GM12878 (cell line): ENCODE measurements around the gene INTS6. TPM values are rescaled to one million over a fixed set of nuclear protein-coding genes. Genes with fewer than 3 reads are reported as not detected.

Experiments used
- ATAC-seq: fragments of 200-7000 bp; cut with Tn5 transposase; 3 replicates; pipeline ENCODE4 v1.9.1; 2020; ENCODE audit warnings: mild to moderate bottlenecking, moderate library complexity
- BruUV-seq: library from RNA; stranded (reverse); fragments of 400-500 nt; replicated peaks from 2 replicates; lab custom pipeline; 2021; lab: Mats Ljungman, UMichigan
- CTCF ChIA-PET: fragments of 300-600 bp; sonication (Branson Sonifier 250); formaldehyde crosslinking; extraction: SDS; loops from one replicate; lab custom pipeline; 2021; ENCODE audit warnings: inconsistent platforms; lab: Yijun Ruan, JAX
- POLR2A ChIA-PET: fragments of 350-600 bp; formaldehyde crosslinking; extraction: SDS; loops from one replicate; lab custom pipeline; 2021; ENCODE audit warnings: inconsistent platforms; lab: Charles Lee
- RAD21 ChIA-PET: fragments of 300-600 bp; sonication (Branson Sonifier 250); formaldehyde crosslinking; loops from one replicate; lab custom pipeline; 2023; ENCODE audit warnings: antibody characterized with exemption; ENCODE audit not compliant: unreplicated experiment; lab: Charles Lee
- SMC1A ChIA-PET: fragments of 300-600 bp; sonication (Branson Sonifier 250); formaldehyde crosslinking; loops from one replicate; lab custom pipeline; 2023; ENCODE audit not compliant: unreplicated experiment, uncharacterized antibody; lab: Charles Lee
- DNase-seq: peaks from one replicate; pipeline ENCODE4 v3.0.0-alpha.2; 2011; ENCODE audit warnings: low read depth, low spot score
- FAIRE-seq: peaks from 3 replicates; lab custom pipeline; 2011; peaks lifted over from hg19 to GRCh38; lab: Jason Lieb, UNC
- H2AFZ ChIP-seq: 2 replicates; pipeline ENCODE4 v1.6.0; 2011; ENCODE audit warnings: low read depth, low read length, control low read depth; ENCODE audit not compliant: control insufficient read depth
- H3K27ac ChIP-seq: 2 replicates; pipeline ENCODE4 v1.5.1; 2011; ENCODE audit warnings: control low read depth; ENCODE audit not compliant: control insufficient read depth, insufficient read depth
- H3K27me3 ChIP-seq, 2 experiments: replicated peaks in 1 of 2; 2 replicates each; pipeline versions ENCODE4 v1.6.0 to v1.6.1; 2011; ENCODE audit warnings: low read length in 1 of 2; ENCODE audit not compliant: control insufficient read depth in 2 of 2, insufficient read depth in 2 of 2
- H3K36me3 ChIP-seq, 2 experiments: 2 replicates each; pipeline ENCODE4 v1.5.1; 2011; ENCODE audit warnings: low read length in 1 of 2; ENCODE audit not compliant: control insufficient read depth in 2 of 2, insufficient read depth in 2 of 2
- H3K4me1 ChIP-seq: 2 replicates; pipeline ENCODE4 v1.6.1; 2011; ENCODE audit warnings: mild to moderate bottlenecking, low read length, moderate library complexity, mixed read lengths; ENCODE audit not compliant: control insufficient read depth, insufficient read depth
- H3K4me2 ChIP-seq: 2 replicates; pipeline ENCODE4 v1.6.0; 2011; ENCODE audit warnings: control low read depth; ENCODE audit not compliant: control insufficient read depth, insufficient read depth
- H3K4me3 ChIP-seq: fragments of 200-600 bp; sonication (generic); 2 replicates; pipeline ENCODE4 v1.5.1; 2016
- H3K79me2 ChIP-seq: 2 replicates; pipeline ENCODE4 v1.6.0; 2011; ENCODE audit warnings: low read length; ENCODE audit not compliant: control insufficient read depth, insufficient read depth
- H3K9ac ChIP-seq: 2 replicates; pipeline ENCODE4 v1.8.0; 2011; ENCODE audit warnings: low read length, control low read depth, mixed read lengths; ENCODE audit not compliant: control insufficient read depth, insufficient read depth
- H3K9me3 ChIP-seq: replicated peaks from 3 replicates; pipeline ENCODE4 v1.5.1; 2011; ENCODE audit warnings: mild to moderate bottlenecking, low read length; ENCODE audit not compliant: control insufficient read depth, insufficient read depth
- H4K20me1 ChIP-seq: 2 replicates; pipeline ENCODE4 v1.6.0; 2011; ENCODE audit not compliant: control insufficient read depth, insufficient read depth
- BCL11A ChIP-seq: IDR thresholded peaks from 2 replicates; pipeline ENCODE4 v1.6.1; 2011; ENCODE audit warnings: low read depth, low read length
- CHD4 ChIP-seq: fragments of 200-600 bp; sonication (generic); IDR thresholded peaks from 2 replicates; pipeline ENCODE4 v1.6.1; 2016; ENCODE audit warnings: mild to moderate bottlenecking
- CREM ChIP-seq: IDR thresholded peaks from 2 replicates; pipeline ENCODE4 v1.6.1; 2014; ENCODE audit warnings: antibody characterized with exemption, low read depth
- EGR1 ChIP-seq, 2 experiments: IDR thresholded peaks; 1 replicate in 1 of 2; 2 replicates in 1 of 2; pipeline ENCODE4 v1.6.1; 2011 to 2012; ENCODE audit warnings: low read depth in 2 of 2, low read length in 2 of 2, borderline replicate concordance in 1 of 2, mild to moderate bottlenecking in 1 of 2, moderate library complexity in 1 of 2
- ESRRA ChIP-seq: IDR thresholded peaks from 2 replicates; pipeline ENCODE4 v1.6.1; 2012; ENCODE audit warnings: mild to moderate bottlenecking, low read length, improper control_type of control experiment
- MAX ChIP-seq: IDR thresholded peaks from 2 replicates; pipeline ENCODE4 v1.6.1; 2012; ENCODE audit warnings: low read depth, low read length, improper control_type of control experiment
- MEF2A ChIP-seq: IDR thresholded peaks from 2 replicates; pipeline ENCODE4 v1.6.1; 2011; ENCODE audit warnings: low read depth, mild to moderate bottlenecking, low read length, moderate library complexity; ENCODE audit not compliant: insufficient read depth
- MLLT1 ChIP-seq: fragments of 450-650 bp; IDR thresholded peaks from 2 replicates; pipeline ENCODE4 v1.6.1; 2016; ENCODE audit warnings: mild to moderate bottlenecking
- NKRF ChIP-seq: fragments of 450-650 bp; conservative IDR thresholded peaks from 2 replicates; pipeline ENCODE4 v1.6.1; 2017; ENCODE audit warnings: mild to moderate bottlenecking, moderate library complexity
- POLR2AphosphoS2 ChIP-seq: IDR thresholded peaks from 2 replicates; pipeline ENCODE4 v1.6.1; 2011; ENCODE audit warnings: low read depth, mild to moderate bottlenecking, low read length, improper control_type of control experiment, moderate library complexity
- RUNX3 ChIP-seq: IDR thresholded peaks from 2 replicates; pipeline ENCODE4 v1.6.1; 2012; ENCODE audit warnings: low read length, inconsistent platforms
- SIN3A ChIP-seq: IDR thresholded peaks from 2 replicates; pipeline ENCODE4 v1.6.1; 2012; ENCODE audit warnings: low read depth, low read length, improper control_type of control experiment
- TCF7 ChIP-seq: IDR thresholded peaks from 2 replicates; pipeline ENCODE4 v1.6.1; 2014; ENCODE audit warnings: antibody characterized with exemption, borderline replicate concordance
- USF2 ChIP-seq: IDR thresholded peaks from 2 replicates; pipeline ENCODE4 v1.6.1; 2011; ENCODE audit warnings: low read depth, low read length, improper control_type of control experiment, borderline replicate concordance
- ZBED1 ChIP-seq: IDR thresholded peaks from 2 replicates; pipeline ENCODE4 v1.6.1; 2016; ENCODE audit warnings: borderline replicate concordance
- ZBTB4 ChIP-seq: fragments of 450-650 bp; formaldehyde crosslinking; IDR thresholded peaks from 2 replicates; pipeline ENCODE4 v1.4.0; 2022; ENCODE audit warnings: mild to moderate bottlenecking, moderate library complexity
- ZNF217 ChIP-seq: fragments of 450-650 bp; IDR thresholded peaks from 2 replicates; pipeline ENCODE4 v1.6.1; 2017; ENCODE audit warnings: antibody characterized with exemption, mild to moderate bottlenecking
- WGBS: methylation state at CpG from one replicate; pipeline ENCODE4 v1.1.6; 2016; ENCODE audit warnings: low lambda C conversion rate; ENCODE audit not compliant: insufficient replicate concordance, insufficient coverage; ENCODE audit errors: missing lambda C conversion rate; 5-methylcytosine and 5-hydroxymethylcytosine counted together
- in situ Hi-C: fragments of 300-500 bp; cut with MboI; formaldehyde crosslinking; loops from 9 replicates; pipeline ENCODE4 v1.14.3; 2018; ENCODE audit warnings: mixed read lengths
- intact Hi-C: fragments of 100-400 bp; cut with micrococcal nuclease; formaldehyde crosslinking; loops from one replicate; pipeline ENCODE4 v1.14.2; 2022; ENCODE audit not compliant: unreplicated experiment
- polyA plus RNA-seq, 11 experiments: library from polyadenylated mRNA; depleted of rRNA in 4 of 11; unstranded in 6 of 11; stranded (reverse) in 5 of 11; fragments of >200 nt; fragmentation: Nextera tagmentation in 4 of 11; fragmentation: Illumina TruSeq in 1 of 11; extraction: Ambion mirVana in 4 of 11; extraction: Trizol in 1 of 11; gene quantifications; 1 replicate in 1 of 11; 2 replicates in 10 of 11; pipeline versions ENCODE4 v1.2.1 to v1.2.3, GENCODE V29; 2011 to 2016; ENCODE audit warnings: inconsistent platforms in 2 of 11, missing spikeins in 2 of 11, low read depth in 1 of 11
- total RNA-seq, 4 experiments: library from RNA; depleted of rRNA in 3 of 4; stranded (reverse); fragments of >200 nt in 3 of 4; fragmentation: Illumina TruSeq in 1 of 4; extraction: Trizol in 1 of 4; gene quantifications; 2 replicates each; pipeline versions ENCODE4 v1.2.1 to v1.2.3, GENCODE V29; 2013 to 2021

INTS6 gene
- total and polyA plus RNA-seq, 10 of the 15 experiments (the other 5 are each of a cell fraction or from before 2014, with no cell fraction given) = 7.2 to 57.7 (median 30.9) TPM

GRCh38 chr13:51339354-51339753, 113.5 kb downstream of the INTS6 start, which contains the start of gene SERPINE3 (continued):
- TF ChIP-seq NKRF = no peak
- no peak for TF ChIP-seq CREM
- no peak for TF ChIP-seq BCL11A
- no peak for TF ChIP-seq CHD4
- TF ChIP-seq ZBED1 = no peak
- TF ChIP-seq ZNF217 = no peak
- TF ChIP-seq RUNX3 = no peak
- TF ChIP-seq TCF7 = no peak
- TF ChIP-seq MLLT1 = no peak
- no peak for TF ChIP-seq MEF2A
- TF ChIP-seq EGR1 (IDR thresholded peaks at IDR 0.05; ENCODE audit: borderline replicate concordance in 1 of 2, low read depth in 2 of 2, low read length in 2 of 2) = no peak

GRCh38 chr13:51336746-51337145, 116.1 kb downstream of the INTS6 start:
- Histone ChIP-seq H3K36me3 (no peaks in the 10 kb centered on the region), H3K27me3 (no peaks in the 10 kb centered on the region), H3K79me2 (no peaks in the 10 kb centered on the region), H2AFZ (no peak overlapping the region), H3K4me2 (no peak overlapping the region), H3K4me1 (peaks cover 5% of the 10 kb centered on the region), H3K4me3 (no peak overlapping the region), H4K20me1 (no peaks in the 10 kb centered on the region), H3K27ac (no peak overlapping the region), H3K9ac (no peak overlapping the region), H3K9me3 (no peaks in the 10 kb centered on the region)
- intact Hi-C loops (no loop called here), in situ Hi-C loops (no loop called here)
- WGBS = 65% methylated on average over 5 of the region's 5 CpGs
- no TSS peak for BruUV-seq
- DNase-seq = no peak
- ChIA-PET CTCF (interaction anchor here (1.3 to 1.6 kb wide), 2 partner anchors 461 to 464 kb away, joined by 3 to 5 read pairs; no protein-coding TSS in a partner anchor), POLR2A (no interaction called here), SMC1A (no interaction called here), RAD21 (no interaction called here)
- ATAC-seq = no peak
- no peak for FAIRE-seq
- TF ChIP-seq ZBTB4 (CRISPR knock-in tag) = no peak
- no peak for TF ChIP-seq MAX
- TF ChIP-seq ESRRA = no peak
- no peak for TF ChIP-seq POLR2AphosphoS2
- TF ChIP-seq SIN3A = no peak
- no peak for TF ChIP-seq USF2
- TF ChIP-seq MEF2A = no peak
